Right atrium auricular region (tissue), 2 donors: ENCODE measurements around the gene PTPRD. TPM values are rescaled to one million over a fixed set of nuclear protein-coding genes. Genes with fewer than 3 reads are reported as not detected.
"Not testable (repeated sequence)": the region's sequence is repeated elsewhere in the genome, so short reads cannot be mapped to it uniquely, and the experiment has no call there.

ENCODE experiments used
- DNase-seq: peaks from one replicate; pipeline ENCODE4 v3.0.0-alpha.2; 2019; ENCODE audit warnings: low spot score
- H3K27ac ChIP-seq, 2 donors: fragments of 200-600 bp; sonication (generic); 1 replicate in 1 of 2; 2 replicates in 1 of 2; pipeline ENCODE4 v1.5.1; 2016 to 2019
- H3K27me3 ChIP-seq, 2 donors: fragments of 200-600 bp; sonication (generic); one replicate each; pipeline versions ENCODE4 v1.5.1 to v1.6.0; 2017 to 2019
- H3K36me3 ChIP-seq: fragments of 200-600 bp; sonication (generic); one replicate; pipeline ENCODE4 v1.5.1; 2016
- H3K4me1 ChIP-seq, 2 donors: fragments of 200-600 bp; sonication (generic); one replicate each; pipeline versions ENCODE4 v1.5.1 to v1.6.0; 2017 to 2019
- H3K4me3 ChIP-seq, 2 donors: fragments of 200-600 bp; sonication (generic); 1 replicate in 1 of 2; 2 replicates in 1 of 2; pipeline ENCODE4 v1.5.1; 2017 to 2019; ENCODE audit warnings: mild to moderate bottlenecking in 1 of 2, moderate library complexity in 1 of 2
- H3K9me3 ChIP-seq, 2 donors: fragments of 200-600 bp; sonication (generic); one replicate each; pipeline ENCODE4 v1.5.1; 2019
- total RNA-seq, 2 donors: library from RNA; depleted of rRNA; stranded (reverse); fragments of >200 nt; gene quantifications; one replicate each; pipeline ENCODE4 v1.1.0, GENCODE V29; 2016
- TF ChIP-seq, protein P1 (sequence below), 2 donors: fragments of 200-600 bp; sonication (generic); IDR thresholded peaks; one replicate each; pipeline ENCODE4 v1.5.1; 2019; ENCODE audit warnings: antibody characterized with exemption in 2 of 2

Gene PTPRD
- total RNA-seq, 2 donors from 2014 or later: 5.5 to 6.6 TPM

- Histone ChIP-seq H3K27ac (no peak overlapping the region), H3K4me1 (no peaks in the 10 kb centered on the region), H3K9me3 (no peaks in the 10 kb centered on the region), H3K27me3 (no peaks in the 10 kb centered on the region), H3K36me3 (no peaks in the 10 kb centered on the region), H3K4me3 (no peak overlapping the region)
- TF ChIP-seq, protein P1, sequence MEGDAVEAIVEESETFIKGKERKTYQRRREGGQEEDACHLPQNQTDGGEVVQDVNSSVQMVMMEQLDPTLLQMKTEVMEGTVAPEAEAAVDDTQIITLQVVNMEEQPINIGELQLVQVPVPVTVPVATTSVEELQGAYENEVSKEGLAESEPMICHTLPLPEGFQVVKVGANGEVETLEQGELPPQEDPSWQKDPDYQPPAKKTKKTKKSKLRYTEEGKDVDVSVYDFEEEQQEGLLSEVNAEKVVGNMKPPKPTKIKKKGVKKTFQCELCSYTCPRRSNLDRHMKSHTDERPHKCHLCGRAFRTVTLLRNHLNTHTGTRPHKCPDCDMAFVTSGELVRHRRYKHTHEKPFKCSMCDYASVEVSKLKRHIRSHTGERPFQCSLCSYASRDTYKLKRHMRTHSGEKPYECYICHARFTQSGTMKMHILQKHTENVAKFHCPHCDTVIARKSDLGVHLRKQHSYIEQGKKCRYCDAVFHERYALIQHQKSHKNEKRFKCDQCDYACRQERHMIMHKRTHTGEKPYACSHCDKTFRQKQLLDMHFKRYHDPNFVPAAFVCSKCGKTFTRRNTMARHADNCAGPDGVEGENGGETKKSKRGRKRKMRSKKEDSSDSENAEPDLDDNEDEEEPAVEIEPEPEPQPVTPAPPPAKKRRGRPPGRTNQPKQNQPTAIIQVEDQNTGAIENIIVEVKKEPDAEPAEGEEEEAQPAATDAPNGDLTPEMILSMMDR (IDR thresholded peaks at IDR 0.05): no peak
- DNase-seq: no peak
These were observed 78.0 kb downstream of the PTPRD start for GRCh38 chr9:10534850-10535249.

GRCh38 chr9:10525972-10526371 lies 86.8 kb downstream of the PTPRD start:
- H3K4me3 ChIP-seq: no peak overlapping the region
- TF ChIP-seq, protein P1 (IDR thresholded peaks at IDR 0.05): no peak
- no peak overlapping the region for H3K27ac ChIP-seq
- H3K27me3 ChIP-seq: no peaks in the 10 kb centered on the region
- H3K9me3 ChIP-seq: no peaks in the 10 kb centered on the region
- no peaks in the 10 kb centered on the region for H3K36me3 ChIP-seq
- no peak for DNase-seq
- no peaks in the 10 kb centered on the region for H3K4me1 ChIP-seq

GRCh38 chr9:10523164-10523563 lies 89.6 kb downstream of the PTPRD start:
- no peak for DNase-seq
- H3K27me3 ChIP-seq: no peaks in the 10 kb centered on the region
- H3K36me3 ChIP-seq: no peaks in the 10 kb centered on the region
- TF ChIP-seq, protein P1 (IDR thresholded peaks at IDR 0.05): no peak
- H3K4me3 ChIP-seq: no peak overlapping the region
- H3K9me3 ChIP-seq: no peaks in the 10 kb centered on the region
- no peak overlapping the region for H3K27ac ChIP-seq
- no peaks in the 10 kb centered on the region for H3K4me1 ChIP-seq

GRCh38 chr9:10512144-10512543 lies 100.7 kb downstream of the PTPRD start:
- H3K9me3 ChIP-seq: peaks cover 0 to 14% of the 10 kb centered on the region in 2 donors
- TF ChIP-seq, protein P1 (IDR thresholded peaks at IDR 0.05): no peak
- no peaks in the 10 kb centered on the region for H3K4me1 ChIP-seq
- H3K27me3 ChIP-seq: no peaks in the 10 kb centered on the region
- H3K4me3 ChIP-seq: no peak overlapping the region
- no peak for DNase-seq
- no peak overlapping the region for H3K27ac ChIP-seq
- H3K36me3 ChIP-seq: no peaks in the 10 kb centered on the region

- Histone ChIP-seq H3K9me3 (peaks cover 0 to 5% of the 10 kb centered on the region in 2 donors), H3K36me3 (no peaks in the 10 kb centered on the region), H3K27ac (no peak overlapping the region), H3K4me1 (no peaks in the 10 kb centered on the region), H3K4me3 (no peak overlapping the region), H3K27me3 (no peaks in the 10 kb centered on the region)
- TF ChIP-seq, protein P1 (IDR thresholded peaks at IDR 0.05): no peak
- DNase-seq: no peak
These were observed 123.9 kb downstream of the PTPRD start for GRCh38 chr9:10488937-10489336.

GRCh38 chr9:10479172-10479571 lies 133.6 kb downstream of the PTPRD start:
- Histone ChIP-seq H3K4me1 (no peaks in the 10 kb centered on the region), H3K9me3 (peaks cover 0 to 14% of the 10 kb centered on the region in 2 donors), H3K27ac (no peak overlapping the region), H3K4me3 (no peak overlapping the region), H3K36me3 (no peaks in the 10 kb centered on the region), H3K27me3 (no peaks in the 10 kb centered on the region)
- no peak for DNase-seq
- TF ChIP-seq, protein P1 (IDR thresholded peaks at IDR 0.05): no peak

GRCh38 chr9:10449201-10449617 lies 163.6 kb downstream of the PTPRD start:
- DNase-seq, H3K27ac ChIP-seq, H3K4me1 ChIP-seq, H3K4me3 ChIP-seq, H3K36me3 ChIP-seq, H3K27me3 ChIP-seq: not testable (repeated sequence)
- peaks cover 0 to 12% of the 10 kb centered on the region in 2 donors for H3K9me3 ChIP-seq
